ENCODE measurements around the gene SPINK6. TPM values are rescaled to one million over a fixed set of nuclear protein-coding genes. Genes with fewer than 3 reads are reported as not detected.

SPINK6 gene
- total and polyA plus RNA-seq, 2 of the 4 experiments (the other 2 are of a cell fraction), result not detected

DNA sequence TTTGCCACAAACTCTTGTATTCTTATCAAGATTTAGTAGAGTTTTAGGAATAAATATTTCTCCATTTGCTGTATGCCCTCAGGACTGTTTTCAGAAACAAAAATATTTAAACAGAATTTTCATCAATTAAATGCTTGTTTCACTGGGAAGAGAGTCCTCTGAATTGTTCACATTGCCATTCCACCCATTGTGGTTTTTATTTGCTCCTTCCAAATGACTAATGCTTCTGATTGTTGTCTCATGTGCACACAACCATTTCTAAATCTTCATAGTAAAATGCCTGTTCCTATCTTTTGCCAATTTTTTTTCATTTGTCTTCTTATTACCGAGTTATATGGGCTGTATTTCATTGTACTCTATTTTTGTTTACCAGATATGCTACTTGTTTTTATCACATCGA lies 46.1 kb downstream of the SPINK6 start:
- H4K8ac ChIP-seq (ENCODE audit: low read depth in 2 of 2, low read length in 2 of 2), result no peak overlapping the region
- no peak overlapping the region for H3K27ac ChIP-seq (ENCODE audit: insufficient read depth, low read length)
- H3K79me1 ChIP-seq (ENCODE audit: low read depth in 1 of 2, low read length in 2 of 2), result no peaks in the 10 kb centered on the region
- H3K23ac ChIP-seq (ENCODE audit: low read depth, low read length), result no peak overlapping the region
- in situ Hi-C loops (cut with MboI; ENCODE audit: low sequenced_read_pairs), result no loop called here
- H2BK5ac ChIP-seq (ENCODE audit: low read depth, low read length, poor library complexity, severe bottlenecking), result no peak overlapping the region
- no peak overlapping the region for H4K5ac ChIP-seq (ENCODE audit: low read depth, low read length)
- H3K9ac ChIP-seq (ENCODE audit: low read depth, low read length), result no peak overlapping the region
- intact Hi-C loops (cut with micrococcal nuclease), result no loop called here
- H2BK15ac ChIP-seq (ENCODE audit: low read depth, low read length), result no peak overlapping the region
- H3K9me3 ChIP-seq (ENCODE audit: control insufficient read depth, insufficient read depth, low read length), result no peaks in the 10 kb centered on the region
- no peak overlapping the region for H2AK5ac ChIP-seq (ENCODE audit: low read depth, low read length)
- no peak overlapping the region for H2BK120ac ChIP-seq (ENCODE audit: low read depth, low read length)
- DNase-seq (no peak), ATAC-seq (ENCODE audit: low read depth) (no peak)
- H2AK9ac ChIP-seq (replicated peaks; ENCODE audit: low read depth, low read length, poor library complexity), result no peak overlapping the region
- ChIA-PET CTCF (no interaction called here), POLR2A (ENCODE audit: unreplicated experiment) (no interaction called here)
- no TSS peak for BruUV-seq (replicated peaks)
- H3K36me3 ChIP-seq (ENCODE audit: control insufficient read depth, insufficient read depth, low read length), result no peaks in the 10 kb centered on the region
- H4K20me1 ChIP-seq (ENCODE audit: insufficient read depth, low read length), result no peaks in the 10 kb centered on the region
- WGBS, 2 experiments (ENCODE audit: extremely low coverage in 2 of 2, insufficient read length in 1 of 2), result no CpG with 5 or more reads among the region's 2 CpGs
- no peaks in the 10 kb centered on the region for H3K27me3 ChIP-seq (ENCODE audit: control insufficient read depth, insufficient read depth, low read length)
- no peak overlapping the region for H3K4me2 ChIP-seq (ENCODE audit: low read depth, low read length)
- no peak overlapping the region for H3K18ac ChIP-seq (ENCODE audit: low read depth, low read length)
- H3K4me3 ChIP-seq (ENCODE audit: insufficient read depth, low read depth, low read length), result no peak overlapping the region
- H4K91ac ChIP-seq (ENCODE audit: insufficient read depth, low read depth, low read length), result no peak overlapping the region
- no peak overlapping the region for H3K56ac ChIP-seq (ENCODE audit: extremely low read depth, insufficient read depth, low read length)
- no peak overlapping the region for H3K14ac ChIP-seq (replicated peaks; ENCODE audit: low read depth, low read length)
- no peak overlapping the region for H3K4ac ChIP-seq (ENCODE audit: low read depth, low read length)
- TF ChIP-seq, protein P1, sequence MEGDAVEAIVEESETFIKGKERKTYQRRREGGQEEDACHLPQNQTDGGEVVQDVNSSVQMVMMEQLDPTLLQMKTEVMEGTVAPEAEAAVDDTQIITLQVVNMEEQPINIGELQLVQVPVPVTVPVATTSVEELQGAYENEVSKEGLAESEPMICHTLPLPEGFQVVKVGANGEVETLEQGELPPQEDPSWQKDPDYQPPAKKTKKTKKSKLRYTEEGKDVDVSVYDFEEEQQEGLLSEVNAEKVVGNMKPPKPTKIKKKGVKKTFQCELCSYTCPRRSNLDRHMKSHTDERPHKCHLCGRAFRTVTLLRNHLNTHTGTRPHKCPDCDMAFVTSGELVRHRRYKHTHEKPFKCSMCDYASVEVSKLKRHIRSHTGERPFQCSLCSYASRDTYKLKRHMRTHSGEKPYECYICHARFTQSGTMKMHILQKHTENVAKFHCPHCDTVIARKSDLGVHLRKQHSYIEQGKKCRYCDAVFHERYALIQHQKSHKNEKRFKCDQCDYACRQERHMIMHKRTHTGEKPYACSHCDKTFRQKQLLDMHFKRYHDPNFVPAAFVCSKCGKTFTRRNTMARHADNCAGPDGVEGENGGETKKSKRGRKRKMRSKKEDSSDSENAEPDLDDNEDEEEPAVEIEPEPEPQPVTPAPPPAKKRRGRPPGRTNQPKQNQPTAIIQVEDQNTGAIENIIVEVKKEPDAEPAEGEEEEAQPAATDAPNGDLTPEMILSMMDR (conservative IDR thresholded peaks at IDR 0.05; ENCODE audit: low read depth, low read length), result no peak
- TF ChIP-seq CHD1 (IDR thresholded peaks at IDR 0.05; ENCODE audit: low read depth, low read length) (no peak), RFX5 (IDR thresholded peaks at IDR 0.05; ENCODE audit: low read depth, low read length) (no peak), MAZ (IDR thresholded peaks at IDR 0.05; ENCODE audit: borderline replicate concordance, low read depth, low read length) (no peak)
- no peak overlapping the region for H2AFZ ChIP-seq (replicated peaks; ENCODE audit: low read length, poor library complexity)
- H3K9me1 ChIP-seq (ENCODE audit: insufficient read depth, low read length), result no peaks in the 10 kb centered on the region
- dilution Hi-C loops (cut with HindIII; ENCODE audit: low sequenced_read_pairs, unreplicated experiment), result no loop called here
- no peak overlapping the region for H2BK20ac ChIP-seq (ENCODE audit: low read depth, low read length)
- H3K4me1 ChIP-seq (ENCODE audit: control insufficient read depth, insufficient read depth, low read length), result no peaks in the 10 kb centered on the region

Data from IMR-90 (cell line).